MCF 10A (cell line): ENCODE data around the gene RPL37A. TPM values are rescaled to one million over a fixed set of nuclear protein-coding genes. Genes with fewer than 3 reads are reported as not detected.
A peak's percentile ranks its signal among the peaks of the same experiment; 100 is the strongest.

ENCODE experiments used
- BruUV-seq: library from RNA; stranded (reverse); fragments of 400-500 nt; replicated peaks from 2 replicates; lab custom pipeline; 2021; lab: Mats Ljungman, UMichigan
- CTCF ChIA-PET: fragments of 300-600 bp; sonication (Branson Sonifier 250); formaldehyde crosslinking; extraction: SDS; loops from one replicate; lab custom pipeline; 2021; ENCODE audit warnings: antibody characterized with exemption, inconsistent platforms; lab: Yijun Ruan, JAX
- POLR2A ChIA-PET: fragments of 300-600, 350-650 bp; sonication (Branson Sonifier 250); formaldehyde crosslinking; extraction: SDS; loops from one replicate; lab custom pipeline; 2020; ENCODE audit warnings: antibody characterized with exemption, inconsistent platforms; lab: Yijun Ruan, JAX
- DNase-seq: peaks from one replicate; pipeline ENCODE4 v3.0.0-alpha.2; 2018; ENCODE audit not compliant: unreplicated experiment
- H3K27ac Mint-ChIP-seq: one replicate; pipeline ENCODE4 v1.8.0; 2022; ENCODE audit warnings: mild to moderate bottlenecking, low read depth, mixed read lengths; ENCODE audit not compliant: unreplicated experiment
- H3K27me3 Mint-ChIP-seq: one replicate; pipeline ENCODE4 v1.8.0; 2022; ENCODE audit warnings: mixed read lengths; ENCODE audit not compliant: insufficient read depth, unreplicated experiment
- H3K36me3 Mint-ChIP-seq: one replicate; pipeline ENCODE4 v1.8.0; 2022; ENCODE audit warnings: mild to moderate bottlenecking, moderate library complexity, mixed read lengths; ENCODE audit not compliant: insufficient read depth, unreplicated experiment
- H3K4me1 Mint-ChIP-seq: one replicate; pipeline ENCODE4 v1.8.0; 2022; ENCODE audit warnings: mixed read lengths; ENCODE audit not compliant: insufficient read depth, unreplicated experiment
- H3K4me3 Mint-ChIP-seq: one replicate; pipeline ENCODE4 v1.8.0; 2022; ENCODE audit warnings: mild to moderate bottlenecking, moderate library complexity, mixed read lengths; ENCODE audit not compliant: unreplicated experiment
- H3K9me3 Mint-ChIP-seq: one replicate; pipeline ENCODE4 v1.8.0; 2022; ENCODE audit warnings: mixed read lengths; ENCODE audit not compliant: unreplicated experiment
- CTCF ChIP-seq: fragments of 200-600 bp; IDR thresholded peaks from one replicate; pipeline ENCODE4 v1.8.0; 2022; ENCODE audit warnings: antibody characterized with exemption, mild to moderate bottlenecking; ENCODE audit not compliant: unreplicated experiment
- intact Hi-C: fragments of 100-400 bp; cut with micrococcal nuclease; formaldehyde crosslinking; loops from 2 replicates; pipeline ENCODE4 v1.14.1; 2022
- total RNA-seq: library from RNA; stranded (reverse); gene quantifications from 2 replicates; pipeline ENCODE4 v1.2.3, GENCODE V29; 2022

The RPL37A gene
- total RNA-seq, 1 experiment from 2014 or later = 4,349 TPM

GRCh38 chr2:216475767-216476166 is 22.9 kb upstream of the RPL37A start:
- no peak overlapping the region for H3K27ac Mint-ChIP-seq
- BruUV-seq = no TSS peak
- H3K4me1 Mint-ChIP-seq = peaks cover 9% of the 10 kb centered on the region
- peaks cover 25% of the 10 kb centered on the region for H3K36me3 Mint-ChIP-seq
- CTCF ChIA-PET = interaction anchor here (0.8 kb wide), 1 partner anchor 253 kb away, joined by 3 read pairs; no protein-coding TSS in a partner anchor
- no peaks in the 10 kb centered on the region for H3K9me3 Mint-ChIP-seq
- no peaks in the 10 kb centered on the region for H3K27me3 Mint-ChIP-seq
- no peak for DNase-seq
- POLR2A ChIA-PET = no interaction called here
- intact Hi-C loops = no loop called here
- H3K4me3 Mint-ChIP-seq = no peak overlapping the region
- no peak for TF ChIP-seq CTCF

GRCh38 chr2:216477283-216478035 is 21.2 kb upstream of the RPL37A start:
- CTCF ChIA-PET = interaction anchor here (0.6 to 1.9 kb wide), 3 partner anchors 13 to 726 kb away, joined by 3 to 6 read pairs (median 3); no protein-coding TSS in a partner anchor
- intact Hi-C loops = no loop called here
- no peak overlapping the region for H3K27ac Mint-ChIP-seq
- H3K36me3 Mint-ChIP-seq = peaks cover 30% of the 10 kb centered on the region
- H3K27me3 Mint-ChIP-seq = no peaks in the 10 kb centered on the region
- no peak for TF ChIP-seq CTCF
- no peak for DNase-seq
- peaks cover 9% of the 10 kb centered on the region for H3K4me1 Mint-ChIP-seq
- POLR2A ChIA-PET = interaction anchor here (0.5 to 2.9 kb wide), 4 partner anchors 16 to 280 kb away, joined by 3 to 11 read pairs (median 4); partner anchors contain the start of gene RPL37A
- H3K4me3 Mint-ChIP-seq = no peak overlapping the region
- BruUV-seq = no TSS peak
- H3K9me3 Mint-ChIP-seq = no peaks in the 10 kb centered on the region

- CTCF ChIA-PET = interaction anchor here (0.8 to 1.9 kb wide), 2 partner anchors 14 to 189 kb away, joined by 3 to 6 read pairs; no protein-coding TSS in a partner anchor
- intact Hi-C loops = no loop called here
- H3K4me3 Mint-ChIP-seq = no peak overlapping the region
- BruUV-seq = no TSS peak
- no peak overlapping the region for H3K27ac Mint-ChIP-seq
- peak; percentile 92 for DNase-seq
- POLR2A ChIA-PET = interaction anchor here (0.5 to 2.9 kb wide), 6 partner anchors 11 to 281 kb away, joined by 3 to 11 read pairs (median 4); partner anchors contain the start of gene RPL37A
- H3K4me1 Mint-ChIP-seq = peaks cover 9% of the 10 kb centered on the region
- no peak for TF ChIP-seq CTCF
- H3K9me3 Mint-ChIP-seq = no peaks in the 10 kb centered on the region
- no peaks in the 10 kb centered on the region for H3K27me3 Mint-ChIP-seq
- H3K36me3 Mint-ChIP-seq = peaks cover 37% of the 10 kb centered on the region
These were observed 20.5 kb upstream of the RPL37A start for GRCh38 chr2:216478151-216478550.

- intact Hi-C loops = no loop called here
- no peak for DNase-seq
- CTCF ChIA-PET = interaction anchor here (0.9 to 1.9 kb wide), 2 partner anchors 182 to 189 kb away, joined by 3 to 6 read pairs; no protein-coding TSS in a partner anchor
- TF ChIP-seq CTCF = no peak
- H3K27ac Mint-ChIP-seq = no peak overlapping the region
- no peaks in the 10 kb centered on the region for H3K27me3 Mint-ChIP-seq
- no TSS peak for BruUV-seq
- peaks cover 9% of the 10 kb centered on the region for H3K4me1 Mint-ChIP-seq
- POLR2A ChIA-PET = interaction anchor here (0.6 to 2.9 kb wide), 4 partner anchors 12 to 65 kb away, joined by 3 to 11 read pairs (median 4); partner anchors contain the start of gene RPL37A
- no peaks in the 10 kb centered on the region for H3K9me3 Mint-ChIP-seq
- peaks cover 43% of the 10 kb centered on the region for H3K36me3 Mint-ChIP-seq
- H3K4me3 Mint-ChIP-seq = no peak overlapping the region
These were observed 19.9 kb upstream of the RPL37A start for GRCh38 chr2:216478791-216479190.
